Heart right ventricle (tissue), 16 donors: ENCODE results near the gene TNS2. TPM values are rescaled to one million over a fixed set of nuclear protein-coding genes. Genes with fewer than 3 reads are reported as not detected.
A peak's percentile ranks its signal among the peaks of the same experiment; 100 is the strongest.

Experiments used
- ATAC-seq, 8 donors: fragments of 200-7000 bp; cut with Tn5 transposase; one replicate each; pipeline ENCODE4 v1.9.1; 2020; ENCODE audit warnings: mild to moderate bottlenecking in 8 of 8, moderate library complexity in 8 of 8, moderate number of reproducible peaks in 1 of 8
- DNase-seq, 2 donors: peaks; one replicate each; pipeline ENCODE4 v3.0.0-alpha.2; 2020
- H3K27ac ChIP-seq, 10 donors: fragments of 200-600 bp; sonication (generic) in 2 of 10; one replicate each; pipeline versions ENCODE4 v1.5.0 to v1.8.0; 2020 to 2022; ENCODE audit warnings: mild to moderate bottlenecking in 3 of 10
- H3K27me3 ChIP-seq, 7 donors: fragments of 200-600 bp; one replicate each; pipeline ENCODE4 v1.8.0; 2021 to 2022; ENCODE audit warnings: mild to moderate bottlenecking in 2 of 7
- H3K36me3 ChIP-seq, 9 donors: fragments of 200-600 bp; sonication (generic) in 1 of 9; one replicate each; pipeline versions ENCODE4 v1.5.0 to v1.8.0; 2020 to 2022; ENCODE audit warnings: mild to moderate bottlenecking in 2 of 9
- H3K4me1 ChIP-seq, 9 donors: fragments of 200-600 bp; sonication (generic) in 1 of 9; one replicate each; pipeline versions ENCODE4 v1.5.0 to v1.8.0; 2020 to 2022; ENCODE audit warnings: mild to moderate bottlenecking in 4 of 9
- H3K4me3 ChIP-seq, 10 donors: fragments of 200-600 bp; sonication (generic) in 2 of 10; one replicate each; pipeline versions ENCODE4 v1.5.0 to v1.8.0; 2020 to 2022; ENCODE audit warnings: mild to moderate bottlenecking in 7 of 10, moderate library complexity in 2 of 10
- H3K9me3 ChIP-seq, 11 donors: fragments of 200-600 bp in 10 of 11; sonication (generic) in 2 of 11; one replicate each; pipeline versions ENCODE4 v1.5.0 to v1.8.0; 2013 to 2022; ENCODE audit warnings: mild to moderate bottlenecking in 2 of 11, control low read depth in 1 of 11, moderate library complexity in 1 of 11
- WGBS, 2 donors: extraction: QIAGEN DNeasy Blood & Tissue Kit; methylation state at CpG; one replicate each; pipeline ENCODE4 v1.1.7; 2013; ENCODE audit warnings: inconsistent platforms in 1 of 2; 5-methylcytosine and 5-hydroxymethylcytosine counted together
- intact Hi-C, 10 donors: fragments of 100-400 bp; cut with DNase I; formaldehyde crosslinking; loops; one replicate each; pipeline versions ENCODE4 v1.11.1 to v1.14.2; 2022
- polyA plus RNA-seq, 2 donors: library from polyadenylated mRNA; stranded (reverse); fragments of 200-250 nt; gene quantifications; one replicate each; pipeline ENCODE4 v1.2.3, GENCODE V29; 2013
- total RNA-seq, 10 donors: library from RNA; stranded (reverse); fragmentation: NEBNext Ultra II Directional in 3 of 10; extraction: Animal tissue kit (Norgen Biotek cat#: 25700) in 3 of 10; gene quantifications; one replicate each; pipeline versions ENCODE4 v1.2.1 to v1.2.4, GENCODE V29; 2021 to 2023
- TF ChIP-seq, protein P1 (sequence below), 9 donors: fragments of 200-600 bp; sonication (generic) in 2 of 9; IDR thresholded peaks; one replicate each; pipeline versions ENCODE4 v1.5.0 to v1.8.0; 2021 to 2022; ENCODE audit warnings: antibody characterized with exemption in 9 of 9, mild to moderate bottlenecking in 5 of 9, moderate library complexity in 1 of 9
- donor health status: Arrhythmogenic right ventricular cardiomyopathy.
- donor health status: ischemic (EF 13 %, LVEDD 7.1; RV severe dilation, severe dysfunction).
- donor health status: healthy with polysubstance abuse.
- donor health status: DM: no; HTN: yes; CAD: no.
- donor health status: DM: no; HTN: no; CAD: no.
- donor health status: ischemic (EF 25% LVEDD 6.9; RV normal size, moderate dysfunction).
- donor health status: ischemic (EF 25% LVEDD 5.7; RV mildly dilated, moderate dysfunction).
- donor health status: healthy.
- donor health status: DM: yes; HTN: yes; CAD: no.
- donor health status: Ischemic cardiomyopathy.
- donor health status: ischemic (EF 35%, LVEDD 5.7; RV mildly dilated, moderate dysfunction).
- donor health status: nonischemic (EF 11% LVEDD 7.7; RV severe dilation, severe dysfunction).
- donor health status: DM: yes; HTN: yes; CAD: no.
- donor health status: PGD.
- donor health status: ischemic (EF 29% LVEDD 5.4; RV normal size, mild dysfunction).
- donor health status: nonischemic (EF 23%, LVEDD 6.1; RV moderate dilation, normal function).

Gene TNS2
- total and polyA plus RNA-seq, 12 donors = 60.6 to 364 (median 77.1) TPM

GRCh38 chr12:53058674-53059433 is 9.0 kb downstream of the TNS2 start:
- Histone ChIP-seq H3K27ac (peak overlapping the region in 6 of 10 donors; percentile 2 to 100 (median 58)), H3K36me3 (peaks cover 3 to 98% (median 69%) of the 10 kb centered on the region in 9 donors), H3K27me3 (no peaks in the 10 kb centered on the region), H3K9me3 (no peaks in the 10 kb centered on the region), H3K4me3 (no peak overlapping the region), H3K4me1 (peaks cover 45 to 99% (median 71%) of the 10 kb centered on the region in 9 donors)
- TF ChIP-seq, protein P1, sequence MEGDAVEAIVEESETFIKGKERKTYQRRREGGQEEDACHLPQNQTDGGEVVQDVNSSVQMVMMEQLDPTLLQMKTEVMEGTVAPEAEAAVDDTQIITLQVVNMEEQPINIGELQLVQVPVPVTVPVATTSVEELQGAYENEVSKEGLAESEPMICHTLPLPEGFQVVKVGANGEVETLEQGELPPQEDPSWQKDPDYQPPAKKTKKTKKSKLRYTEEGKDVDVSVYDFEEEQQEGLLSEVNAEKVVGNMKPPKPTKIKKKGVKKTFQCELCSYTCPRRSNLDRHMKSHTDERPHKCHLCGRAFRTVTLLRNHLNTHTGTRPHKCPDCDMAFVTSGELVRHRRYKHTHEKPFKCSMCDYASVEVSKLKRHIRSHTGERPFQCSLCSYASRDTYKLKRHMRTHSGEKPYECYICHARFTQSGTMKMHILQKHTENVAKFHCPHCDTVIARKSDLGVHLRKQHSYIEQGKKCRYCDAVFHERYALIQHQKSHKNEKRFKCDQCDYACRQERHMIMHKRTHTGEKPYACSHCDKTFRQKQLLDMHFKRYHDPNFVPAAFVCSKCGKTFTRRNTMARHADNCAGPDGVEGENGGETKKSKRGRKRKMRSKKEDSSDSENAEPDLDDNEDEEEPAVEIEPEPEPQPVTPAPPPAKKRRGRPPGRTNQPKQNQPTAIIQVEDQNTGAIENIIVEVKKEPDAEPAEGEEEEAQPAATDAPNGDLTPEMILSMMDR (IDR thresholded peaks at IDR 0.05) = no peak
- 79 to 82% methylated on average over 35 of the region's 35 CpGs for WGBS, 2 donors
- intact Hi-C loops = no loop called here
- ATAC-seq (peak in 1 of 8 donors; percentile 0), DNase-seq (no peak)

GRCh38 chr12:53059434-53060063 is 9.7 kb downstream of the TNS2 start:
- 91 to 93% methylated on average over 24 of the region's 24 CpGs for WGBS, 2 donors
- Histone ChIP-seq H3K27ac (peak overlapping the region in 7 of 10 donors; percentile 17 to 88 (median 65)), H3K9me3 (no peaks in the 10 kb centered on the region), H3K4me1 (peaks cover 47 to 99% (median 71%) of the 10 kb centered on the region in 9 donors), H3K4me3 (no peak overlapping the region), H3K27me3 (no peaks in the 10 kb centered on the region), H3K36me3 (peaks cover 3 to 100% (median 70%) of the 10 kb centered on the region in 9 donors)
- intact Hi-C loops = loop anchor here in 1 of 10 donors (5.0 to 10.0 kb wide), 2 partner anchors 38 to 135 kb away; partner anchors contain the start of gene IGFBP6
- TF ChIP-seq, protein P1 (IDR thresholded peaks at IDR 0.05) = no peak
- ATAC-seq (peak in 1 of 8 donors; percentile 0), DNase-seq (no peak)

DNA sequence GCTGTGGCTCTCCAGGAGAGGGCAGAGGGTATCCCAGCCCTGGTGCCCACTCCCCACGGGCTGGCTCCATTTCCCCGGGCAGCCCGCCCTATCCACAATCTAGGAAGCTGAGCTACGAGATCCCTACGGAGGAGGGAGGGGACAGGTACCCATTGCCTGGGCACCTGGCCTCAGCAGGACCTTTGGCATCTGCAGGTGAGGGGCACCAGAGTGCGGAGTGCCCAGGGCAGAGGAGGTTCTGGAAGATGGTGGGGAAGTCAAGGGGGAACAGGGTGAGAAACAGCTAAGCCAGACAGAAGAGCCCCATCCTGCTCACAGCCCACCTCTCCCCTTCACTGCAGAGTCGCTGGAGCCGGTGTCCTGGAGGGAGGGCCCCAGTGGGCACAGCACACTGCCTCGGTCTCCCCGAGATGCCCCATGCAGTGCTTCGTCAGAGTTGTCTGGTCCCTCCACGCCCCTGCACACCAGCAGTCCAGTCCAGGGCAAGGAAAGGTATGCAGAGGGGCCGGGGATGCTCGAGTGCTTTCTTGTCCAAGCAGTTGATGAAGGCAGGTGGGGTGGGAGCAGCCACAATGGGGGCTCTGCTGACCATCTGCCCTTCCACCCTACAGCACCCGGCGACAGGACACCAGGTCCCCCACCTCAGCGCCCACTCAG is 10.3 kb downstream of the TNS2 start:
- WGBS, 2 donors = 81 to 91% methylated on average over 17 of the region's 17 CpGs
- intact Hi-C loops = loop anchor here in 1 of 10 donors (5.0 to 10.0 kb wide), 2 partner anchors 37 to 135 kb away; partner anchors contain the start of gene IGFBP6
- TF ChIP-seq, protein P1 (IDR thresholded peaks at IDR 0.05) = no peak
- DNase-seq = no peak
- no peak overlapping the region for H3K4me3 ChIP-seq
- no peak for ATAC-seq
- H3K27ac ChIP-seq = peak overlapping the region in 9 of 10 donors; percentile 17 to 88 (median 58)
- peaks cover 3 to 100% (median 76%) of the 10 kb centered on the region in 9 donors for H3K36me3 ChIP-seq
- H3K27me3 ChIP-seq = no peaks in the 10 kb centered on the region
- H3K9me3 ChIP-seq = no peaks in the 10 kb centered on the region
- H3K4me1 ChIP-seq = peaks cover 46 to 99% (median 70%) of the 10 kb centered on the region in 9 donors
